Neural crest cell (in vitro differentiated cells): ENCODE data around the gene LBR. TPM values are rescaled to one million over a fixed set of nuclear protein-coding genes. Genes with fewer than 3 reads are reported as not detected.

Source experiments
- DNase-seq: peaks from one replicate; pipeline ENCODE4 v3.0.0; 2021; ENCODE audit warnings: low read depth, mixed read lengths, low spot score
- H3K27ac Mint-ChIP-seq: one replicate; pipeline ENCODE4 v1.8.0; 2021; ENCODE audit warnings: mild to moderate bottlenecking, mixed read lengths; ENCODE audit not compliant: unreplicated experiment
- H3K27me3 Mint-ChIP-seq: 2 replicates; pipeline ENCODE4 v1.8.0; 2021; ENCODE audit warnings: low read depth, mild to moderate bottlenecking, mixed read lengths
- H3K36me3 Mint-ChIP-seq: 2 replicates; pipeline ENCODE4 v1.8.0; 2021; ENCODE audit warnings: low read depth, mild to moderate bottlenecking, mixed read lengths
- H3K4me1 Mint-ChIP-seq: 2 replicates; pipeline ENCODE4 v1.8.0; 2021; ENCODE audit warnings: mixed read lengths
- H3K4me3 Mint-ChIP-seq: one replicate; pipeline ENCODE4 v1.8.0; 2021; ENCODE audit warnings: mild to moderate bottlenecking, mixed read lengths
- H3K9me3 Mint-ChIP-seq: 2 replicates; pipeline ENCODE4 v1.8.0; 2021; ENCODE audit warnings: mixed read lengths
- total RNA-seq: library from RNA; stranded (reverse); gene quantifications from 2 replicates; pipeline ENCODE4 v1.2.1, GENCODE V29; 2021
- TF ChIP-seq, protein P1 (sequence below): fragments of 200-600 bp; sonication (generic); conservative IDR thresholded peaks from 2 replicates; pipeline ENCODE4 v1.5.0; 2021; ENCODE audit warnings: antibody characterized with exemption, mild to moderate bottlenecking

The LBR gene
- total RNA-seq, 1 donor from 2014 or later, result 181 TPM

DNA sequence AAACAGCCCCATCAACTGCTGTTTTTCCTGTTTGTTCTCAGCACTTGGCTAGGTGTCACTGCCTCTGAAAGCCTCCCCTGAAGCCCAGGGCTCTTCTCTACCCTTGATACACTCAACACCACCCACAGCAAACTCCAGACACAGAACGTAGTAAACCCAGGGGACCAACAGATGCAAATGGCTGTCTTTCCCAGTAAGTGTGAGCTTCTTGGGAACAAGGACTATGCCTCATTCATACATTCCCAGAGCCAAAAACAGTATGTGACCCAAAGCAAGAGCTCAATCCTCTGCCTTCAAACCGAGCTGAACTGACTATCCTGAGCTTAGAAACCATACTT lies 4.4 kb downstream of the LBR start:
- peaks cover 8% of the 10 kb centered on the region for H3K36me3 Mint-ChIP-seq
- no peaks in the 10 kb centered on the region for H3K27me3 Mint-ChIP-seq
- DNase-seq, result no peak
- H3K4me1 Mint-ChIP-seq, result peaks cover 62% of the 10 kb centered on the region
- peak overlapping the region; percentile 94 for H3K4me3 Mint-ChIP-seq
- H3K9me3 Mint-ChIP-seq, result no peaks in the 10 kb centered on the region
- TF ChIP-seq, protein P1, sequence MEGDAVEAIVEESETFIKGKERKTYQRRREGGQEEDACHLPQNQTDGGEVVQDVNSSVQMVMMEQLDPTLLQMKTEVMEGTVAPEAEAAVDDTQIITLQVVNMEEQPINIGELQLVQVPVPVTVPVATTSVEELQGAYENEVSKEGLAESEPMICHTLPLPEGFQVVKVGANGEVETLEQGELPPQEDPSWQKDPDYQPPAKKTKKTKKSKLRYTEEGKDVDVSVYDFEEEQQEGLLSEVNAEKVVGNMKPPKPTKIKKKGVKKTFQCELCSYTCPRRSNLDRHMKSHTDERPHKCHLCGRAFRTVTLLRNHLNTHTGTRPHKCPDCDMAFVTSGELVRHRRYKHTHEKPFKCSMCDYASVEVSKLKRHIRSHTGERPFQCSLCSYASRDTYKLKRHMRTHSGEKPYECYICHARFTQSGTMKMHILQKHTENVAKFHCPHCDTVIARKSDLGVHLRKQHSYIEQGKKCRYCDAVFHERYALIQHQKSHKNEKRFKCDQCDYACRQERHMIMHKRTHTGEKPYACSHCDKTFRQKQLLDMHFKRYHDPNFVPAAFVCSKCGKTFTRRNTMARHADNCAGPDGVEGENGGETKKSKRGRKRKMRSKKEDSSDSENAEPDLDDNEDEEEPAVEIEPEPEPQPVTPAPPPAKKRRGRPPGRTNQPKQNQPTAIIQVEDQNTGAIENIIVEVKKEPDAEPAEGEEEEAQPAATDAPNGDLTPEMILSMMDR, result no peak
- H3K27ac Mint-ChIP-seq, result peak overlapping the region; percentile 54

DNA sequence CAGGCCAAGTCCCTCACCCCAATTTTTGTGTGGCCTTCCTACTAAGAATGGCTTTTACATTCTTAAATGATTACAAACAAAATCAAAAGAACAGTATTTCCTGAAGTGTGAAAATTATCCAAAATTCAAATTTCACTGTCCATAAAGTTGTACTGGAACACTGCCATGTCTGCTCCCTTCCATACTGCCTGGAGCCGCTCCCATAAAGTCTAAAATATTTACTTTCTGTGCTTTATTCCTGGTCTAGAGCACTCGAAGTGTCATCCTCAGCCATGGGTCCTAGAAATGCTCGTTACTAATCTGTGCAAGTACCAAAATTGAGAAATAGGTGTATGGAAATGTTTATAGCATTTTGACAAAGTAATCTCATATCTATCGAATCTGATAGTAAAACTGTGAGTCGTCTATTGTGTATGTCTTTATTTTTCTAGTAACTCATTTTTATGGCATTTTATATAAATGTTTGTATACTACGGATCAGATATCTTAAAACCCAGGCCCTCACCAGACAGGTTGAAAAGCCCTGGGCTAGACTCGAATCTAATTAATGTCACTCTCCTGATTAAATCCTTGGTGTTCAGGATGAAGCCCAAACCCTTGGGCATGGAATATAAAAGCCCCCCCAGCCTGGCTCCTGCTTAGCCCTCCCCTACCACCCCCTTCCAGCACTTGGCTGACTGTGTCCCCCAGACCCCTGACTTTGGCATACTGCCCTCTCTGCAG lies 4.9 kb downstream of the LBR start:
- Mint-ChIP-seq H3K4me3 (peak overlapping the region; percentile 94), H3K27ac (no peak overlapping the region), H3K36me3 (peaks cover 8% of the 10 kb centered on the region), H3K27me3 (no peaks in the 10 kb centered on the region), H3K4me1 (peaks cover 58% of the 10 kb centered on the region), H3K9me3 (no peaks in the 10 kb centered on the region)
- TF ChIP-seq, protein P1, result no peak
- DNase-seq, result no peak

DNA sequence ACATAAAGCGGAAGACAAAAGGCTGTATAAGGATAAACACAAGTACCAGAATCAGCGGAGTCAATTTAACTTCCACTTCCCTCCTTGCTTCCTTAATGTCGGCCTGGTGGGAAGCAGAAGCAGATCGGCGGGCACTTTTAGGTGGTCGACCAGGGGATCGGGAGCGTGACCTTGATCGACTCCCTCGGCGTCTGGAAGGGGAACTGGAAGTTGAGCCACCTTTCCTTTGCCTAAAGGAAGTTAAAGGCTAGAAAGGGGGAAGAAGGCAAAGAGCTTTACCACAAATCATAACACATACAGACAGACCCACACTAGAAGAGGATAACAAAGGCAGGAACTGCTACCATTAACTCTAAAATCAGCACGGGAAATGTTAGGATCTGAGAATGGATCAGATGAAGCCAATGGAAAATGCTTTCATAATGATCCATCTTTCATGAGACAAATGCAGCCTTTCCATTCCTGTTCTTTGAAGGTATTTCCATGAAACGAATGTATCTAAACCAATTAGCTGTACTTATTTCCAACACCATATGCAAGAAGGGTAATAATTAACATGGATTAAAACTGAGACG lies 5.7 kb downstream of the LBR start:
- Mint-ChIP-seq H3K36me3 (peaks cover 12% of the 10 kb centered on the region), H3K9me3 (no peaks in the 10 kb centered on the region), H3K27me3 (no peaks in the 10 kb centered on the region), H3K4me1 (peaks cover 58% of the 10 kb centered on the region), H3K27ac (no peak overlapping the region), H3K4me3 (peak overlapping the region; percentile 20)
- TF ChIP-seq, protein P1, result no peak
- no peak for DNase-seq

DNA sequence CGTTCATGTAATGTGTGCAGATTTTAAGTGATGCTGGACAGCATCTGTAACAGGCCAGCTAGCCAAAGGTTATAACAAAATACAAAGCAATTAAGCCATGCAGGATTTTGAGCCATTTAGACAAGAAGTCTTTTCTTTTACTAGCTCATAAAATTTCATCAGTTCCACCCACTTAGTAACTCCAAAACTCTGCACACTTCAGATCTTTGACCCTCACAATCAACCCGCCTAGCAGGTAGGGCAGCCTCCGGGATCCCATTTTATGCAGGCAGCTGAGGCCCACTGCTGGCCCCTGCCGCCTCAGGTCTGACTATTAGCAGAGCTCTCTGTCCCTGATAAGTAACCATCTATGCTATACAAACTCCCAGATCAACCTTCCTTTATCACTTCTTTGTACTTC lies 9.2 kb downstream of the LBR start:
- H3K4me3 Mint-ChIP-seq, result no peak overlapping the region
- no peak for DNase-seq
- H3K36me3 Mint-ChIP-seq, result peaks cover 24% of the 10 kb centered on the region
- peaks cover 25% of the 10 kb centered on the region for H3K4me1 Mint-ChIP-seq
- no peak overlapping the region for H3K27ac Mint-ChIP-seq
- no peaks in the 10 kb centered on the region for H3K27me3 Mint-ChIP-seq
- H3K9me3 Mint-ChIP-seq, result no peaks in the 10 kb centered on the region
- TF ChIP-seq, protein P1, result no peak

DNA sequence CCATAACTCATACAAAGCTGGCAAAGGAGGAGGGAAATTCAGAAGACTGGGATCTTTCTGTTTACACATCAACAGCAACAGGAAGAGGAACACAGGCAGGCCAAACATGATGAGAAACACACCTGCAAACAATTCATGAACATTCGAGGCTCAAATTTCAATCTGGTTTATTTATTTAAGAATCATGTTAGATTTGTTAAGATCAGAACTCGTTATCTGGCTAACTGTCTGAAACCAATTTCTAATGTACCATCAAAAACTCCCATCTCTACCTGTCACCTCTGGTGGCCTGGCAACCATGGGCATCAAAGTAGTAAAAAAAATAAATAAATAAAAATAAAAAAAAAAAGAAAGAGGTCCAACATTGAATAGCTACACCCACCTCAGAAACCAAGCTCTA lies 9.8 kb downstream of the LBR start:
- no peaks in the 10 kb centered on the region for H3K27me3 Mint-ChIP-seq
- H3K4me3 Mint-ChIP-seq, result no peak overlapping the region
- H3K36me3 Mint-ChIP-seq, result peaks cover 24% of the 10 kb centered on the region
- TF ChIP-seq, protein P1, result no peak
- no peaks in the 10 kb centered on the region for H3K9me3 Mint-ChIP-seq
- H3K27ac Mint-ChIP-seq, result no peak overlapping the region
- DNase-seq, result no peak
- peaks cover 20% of the 10 kb centered on the region for H3K4me1 Mint-ChIP-seq
